ENCODE data around the gene ATP1A1.

Gene ATP1A1

DNA sequence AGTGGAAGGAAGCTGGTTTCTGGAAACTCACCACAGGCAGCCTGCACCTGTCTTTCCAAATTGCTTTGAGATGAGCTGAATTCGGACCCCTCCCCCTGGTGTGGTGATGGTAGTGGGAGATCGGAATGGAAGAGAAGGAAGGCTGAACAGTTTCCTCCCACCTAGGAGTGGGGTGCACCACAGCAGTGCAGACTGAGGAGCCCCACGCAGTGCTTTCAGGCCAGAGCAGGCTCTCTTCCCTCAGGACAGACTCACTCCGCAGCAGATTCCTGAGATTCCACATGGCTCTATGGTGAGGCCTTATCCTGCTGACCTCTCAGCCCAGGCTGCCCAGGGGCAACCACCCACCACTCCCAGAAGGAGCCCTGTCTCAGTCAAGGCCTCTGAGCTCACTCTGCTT, 80.9 kb downstream of the ATP1A1 start:
- DNase-seq (ENCODE audit: low spot score) (no peak), ATAC-seq (ENCODE audit: low read depth) (no peak)
- Histone ChIP-seq H3K36me3 (ENCODE audit: low read depth) (no peaks in the 10 kb centered on the region), H3K4me3 (ENCODE audit: severe bottlenecking) (no peak overlapping the region), H3K27ac (ENCODE audit: poor library complexity, severe bottlenecking) (no peak overlapping the region), H3K9me3 (ENCODE audit: severe bottlenecking) (no peaks in the 10 kb centered on the region), H3K4me1 (ENCODE audit: insufficient read depth, poor library complexity, severe bottlenecking) (peaks cover 4% of the 10 kb centered on the region), H3K27me3 (ENCODE audit: insufficient read depth, poor library complexity, severe bottlenecking) (no peaks in the 10 kb centered on the region)
- TF ChIP-seq, protein P1, sequence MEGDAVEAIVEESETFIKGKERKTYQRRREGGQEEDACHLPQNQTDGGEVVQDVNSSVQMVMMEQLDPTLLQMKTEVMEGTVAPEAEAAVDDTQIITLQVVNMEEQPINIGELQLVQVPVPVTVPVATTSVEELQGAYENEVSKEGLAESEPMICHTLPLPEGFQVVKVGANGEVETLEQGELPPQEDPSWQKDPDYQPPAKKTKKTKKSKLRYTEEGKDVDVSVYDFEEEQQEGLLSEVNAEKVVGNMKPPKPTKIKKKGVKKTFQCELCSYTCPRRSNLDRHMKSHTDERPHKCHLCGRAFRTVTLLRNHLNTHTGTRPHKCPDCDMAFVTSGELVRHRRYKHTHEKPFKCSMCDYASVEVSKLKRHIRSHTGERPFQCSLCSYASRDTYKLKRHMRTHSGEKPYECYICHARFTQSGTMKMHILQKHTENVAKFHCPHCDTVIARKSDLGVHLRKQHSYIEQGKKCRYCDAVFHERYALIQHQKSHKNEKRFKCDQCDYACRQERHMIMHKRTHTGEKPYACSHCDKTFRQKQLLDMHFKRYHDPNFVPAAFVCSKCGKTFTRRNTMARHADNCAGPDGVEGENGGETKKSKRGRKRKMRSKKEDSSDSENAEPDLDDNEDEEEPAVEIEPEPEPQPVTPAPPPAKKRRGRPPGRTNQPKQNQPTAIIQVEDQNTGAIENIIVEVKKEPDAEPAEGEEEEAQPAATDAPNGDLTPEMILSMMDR (IDR thresholded peaks at IDR 0.05; ENCODE audit: poor library complexity, severe bottlenecking), result no peak

Data from RWPE2 (cell line).